ENCODE data around the gene B9D2.
"Not testable (repeated sequence)": the region's sequence is repeated elsewhere in the genome, so short reads cannot be mapped to it uniquely, and the experiment has no call there.

DNA sequence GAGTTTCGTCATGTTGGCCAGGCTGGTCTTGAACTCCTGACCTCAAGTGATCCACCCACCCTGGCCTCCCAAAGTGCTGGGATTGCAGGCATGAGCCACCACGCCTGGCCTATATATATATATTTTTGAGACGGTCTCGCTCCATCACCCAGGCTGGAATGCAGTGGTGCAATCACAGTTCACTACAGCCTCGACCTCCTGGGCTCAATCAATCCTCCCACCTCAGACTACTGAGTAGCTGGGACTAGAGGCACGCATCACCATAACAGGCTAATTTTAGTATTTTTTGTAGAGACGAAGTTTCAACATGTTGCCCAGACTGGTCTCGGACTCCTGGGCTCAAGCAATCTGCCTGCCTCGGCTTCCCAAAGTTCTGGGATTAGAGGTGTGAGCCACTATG is 17.0 kb downstream of the B9D2 start:
- not testable (repeated sequence) for TF ChIP-seq POLR2A (IDR thresholded peaks at IDR 0.05); EP300 (IDR thresholded peaks at IDR 0.05; ENCODE audit: low read depth); POLR2AphosphoS5 (IDR thresholded peaks at IDR 0.05)
- TF ChIP-seq, protein P1, sequence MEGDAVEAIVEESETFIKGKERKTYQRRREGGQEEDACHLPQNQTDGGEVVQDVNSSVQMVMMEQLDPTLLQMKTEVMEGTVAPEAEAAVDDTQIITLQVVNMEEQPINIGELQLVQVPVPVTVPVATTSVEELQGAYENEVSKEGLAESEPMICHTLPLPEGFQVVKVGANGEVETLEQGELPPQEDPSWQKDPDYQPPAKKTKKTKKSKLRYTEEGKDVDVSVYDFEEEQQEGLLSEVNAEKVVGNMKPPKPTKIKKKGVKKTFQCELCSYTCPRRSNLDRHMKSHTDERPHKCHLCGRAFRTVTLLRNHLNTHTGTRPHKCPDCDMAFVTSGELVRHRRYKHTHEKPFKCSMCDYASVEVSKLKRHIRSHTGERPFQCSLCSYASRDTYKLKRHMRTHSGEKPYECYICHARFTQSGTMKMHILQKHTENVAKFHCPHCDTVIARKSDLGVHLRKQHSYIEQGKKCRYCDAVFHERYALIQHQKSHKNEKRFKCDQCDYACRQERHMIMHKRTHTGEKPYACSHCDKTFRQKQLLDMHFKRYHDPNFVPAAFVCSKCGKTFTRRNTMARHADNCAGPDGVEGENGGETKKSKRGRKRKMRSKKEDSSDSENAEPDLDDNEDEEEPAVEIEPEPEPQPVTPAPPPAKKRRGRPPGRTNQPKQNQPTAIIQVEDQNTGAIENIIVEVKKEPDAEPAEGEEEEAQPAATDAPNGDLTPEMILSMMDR (IDR thresholded peaks at IDR 0.05), result not testable (repeated sequence)

All from transverse colon (tissue), 4 donors.